Hematopoietic multipotent progenitor cell treated with erythropoietin and hydrocortisone succinate and interleukin-3 and kit ligand, for 4 days (in vitro differentiated cells): ENCODE measurements around the gene YDJC.
A peak's percentile ranks its signal among the peaks of the same experiment; 100 is the strongest.
"Not testable (repeated sequence)": the region's sequence is repeated elsewhere in the genome, so short reads cannot be mapped to it uniquely, and the experiment has no call there.

Experiments used
- DNase-seq: peaks from one replicate; pipeline ENCODE4 v3.0.0-alpha.2; 2015

YDJC gene

DNA sequence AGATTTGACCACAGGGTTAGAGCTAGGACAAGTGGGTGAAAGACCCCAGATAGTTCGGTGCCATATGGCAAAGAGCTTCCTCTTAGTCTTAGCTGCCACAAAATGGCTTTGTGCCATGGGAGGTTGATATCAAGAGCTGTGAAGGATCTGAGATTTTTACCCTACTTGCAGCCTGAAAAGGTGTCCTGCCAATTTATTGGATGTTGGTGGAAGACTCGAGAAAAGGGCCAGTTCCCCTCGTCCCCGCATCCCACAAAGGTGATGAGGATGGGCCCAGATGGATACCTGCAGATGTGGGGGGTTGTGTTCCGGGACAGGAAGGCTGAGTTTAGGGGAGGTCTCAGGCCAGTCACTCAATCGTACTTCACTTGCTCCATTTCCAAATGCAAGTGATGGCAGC lies 27.2 kb downstream of the YDJC start:
- no peak for DNase-seq

GRCh38 chr22:21599053-21599893 lies 30.5 kb downstream of the YDJC start:
- DNase-seq = no peak

- DNase-seq = no peak
Measured at GRCh38 chr22:21598302-21598701, 31.5 kb downstream of the YDJC start.

- DNase-seq = peak; percentile 35
Measured at GRCh38 chr22:21596356-21597135, 33.3 kb downstream of the YDJC start.

GRCh38 chr22:21594865-21595452 lies 34.9 kb downstream of the YDJC start:
- DNase-seq = no peak

DNA sequence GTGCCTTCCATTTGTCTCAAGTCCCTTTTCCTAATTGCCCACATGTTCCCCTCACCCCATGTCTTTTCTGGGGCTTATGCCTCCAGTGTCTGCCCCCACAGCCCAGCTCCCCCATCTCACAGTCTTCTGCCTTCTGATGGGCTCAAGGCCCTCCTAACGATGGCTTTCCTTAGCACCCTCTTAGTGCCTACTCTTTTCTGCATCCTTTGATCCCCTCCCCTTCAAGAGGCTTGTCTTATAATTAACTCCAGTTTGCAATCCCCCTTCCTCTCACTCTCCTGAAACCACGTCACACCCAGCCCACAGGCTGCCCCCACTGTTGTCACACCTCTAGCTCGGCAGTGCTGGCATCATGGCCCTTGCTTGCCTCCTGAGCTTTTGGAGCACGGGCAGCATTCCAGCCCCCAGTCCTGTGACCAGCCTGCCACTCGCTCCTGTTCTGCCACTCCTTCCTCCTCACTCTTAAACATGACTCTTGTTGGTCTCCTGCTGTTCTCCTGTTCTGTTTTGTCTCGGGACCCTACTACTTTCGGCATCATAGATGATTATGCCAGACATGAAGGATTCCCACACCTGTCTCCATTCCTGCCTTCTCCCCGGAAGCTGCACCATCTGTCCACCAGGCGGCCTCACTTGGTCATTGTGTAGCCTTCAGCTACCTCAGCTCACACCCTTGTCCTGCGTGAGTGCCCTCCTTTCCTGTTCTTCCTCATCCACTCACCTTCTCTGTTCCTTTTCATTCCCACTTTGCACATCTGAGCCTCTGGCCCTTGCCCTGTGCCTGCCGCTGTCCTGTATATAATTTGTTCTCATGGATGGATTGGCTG lies 36.2 kb downstream of the YDJC start:
- peak; percentile 21 for DNase-seq

DNA sequence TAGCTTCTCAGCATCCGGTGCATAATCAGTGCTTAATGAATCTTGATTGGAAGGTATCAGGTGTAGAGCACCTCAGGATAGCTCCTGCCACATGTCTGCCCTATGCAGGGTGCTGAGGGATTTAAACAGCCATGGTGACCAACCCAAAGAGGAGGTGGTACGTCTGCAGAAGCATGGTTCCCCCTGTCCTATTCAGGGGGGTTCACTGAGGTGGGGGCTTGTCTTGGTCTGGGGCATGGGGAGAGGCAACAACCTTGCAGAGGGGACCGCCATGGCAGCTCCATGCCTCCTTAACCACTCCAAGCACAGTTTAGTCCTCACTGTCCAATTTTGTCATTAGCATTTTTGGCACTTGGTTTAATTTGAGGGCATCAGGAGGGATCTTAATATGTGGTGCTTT lies 37.4 kb downstream of the YDJC start:
- no peak for DNase-seq

DNA sequence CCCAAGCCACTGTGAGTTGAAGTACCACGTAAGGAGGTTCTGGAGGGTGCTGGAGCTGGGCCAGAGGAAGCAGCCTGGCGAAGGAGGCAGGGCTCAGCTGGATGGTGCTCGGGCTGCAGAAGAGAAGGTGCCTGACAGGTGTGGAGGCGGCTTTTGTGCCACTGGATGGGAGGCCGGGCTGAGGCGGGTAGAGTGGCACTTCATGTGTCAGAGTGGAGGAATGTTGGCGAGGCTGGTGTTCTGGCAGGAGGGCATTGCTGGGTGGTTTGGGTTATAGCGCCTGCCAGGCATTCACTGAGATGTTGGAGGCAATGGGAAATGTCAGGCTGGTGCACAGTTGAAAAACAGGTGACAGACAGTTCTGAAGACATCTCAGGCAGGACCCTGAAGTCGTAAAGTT lies 38.1 kb downstream of the YDJC start:
- DNase-seq = no peak

DNA sequence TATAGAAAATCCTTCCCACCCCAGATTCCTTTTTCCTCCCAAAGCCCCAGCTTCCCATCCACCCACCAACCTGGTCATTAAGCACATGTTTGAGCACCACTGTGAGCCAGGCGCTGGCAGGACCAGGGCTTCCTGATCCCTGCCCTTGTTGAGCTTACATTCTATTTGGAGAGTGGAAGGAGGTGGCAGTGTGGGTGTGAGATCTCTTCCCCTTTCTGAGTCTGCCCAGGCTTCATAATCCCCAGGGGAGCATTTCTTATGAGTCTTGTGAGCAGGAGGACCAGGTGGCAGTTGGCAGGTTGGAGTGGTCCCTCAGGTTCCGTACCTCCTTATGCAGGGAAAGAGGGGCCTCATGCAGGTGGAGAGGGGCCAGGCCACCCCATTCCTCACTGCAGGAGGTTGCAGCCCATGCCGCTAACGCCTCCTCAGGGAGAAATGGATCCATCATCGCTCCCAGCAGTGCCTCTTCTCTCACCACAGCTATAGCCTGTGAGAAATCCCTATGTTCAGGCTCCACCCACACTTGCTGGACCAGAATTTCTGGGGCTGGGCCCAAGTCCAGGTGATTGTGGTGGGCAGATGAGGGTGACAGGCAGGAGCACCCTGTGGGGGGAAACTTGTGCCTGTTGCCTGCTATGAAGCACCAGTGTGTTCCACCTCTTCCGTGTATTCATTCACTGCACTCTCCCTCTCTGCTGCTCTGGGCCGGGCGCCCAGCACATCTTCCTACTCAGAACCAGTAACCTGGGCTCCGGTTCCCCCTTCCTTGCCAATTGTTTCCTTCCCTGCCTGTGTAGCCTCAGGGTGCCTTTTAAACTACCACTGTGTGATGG lies 38.8 kb downstream of the YDJC start:
- DNase-seq = no peak

DNA sequence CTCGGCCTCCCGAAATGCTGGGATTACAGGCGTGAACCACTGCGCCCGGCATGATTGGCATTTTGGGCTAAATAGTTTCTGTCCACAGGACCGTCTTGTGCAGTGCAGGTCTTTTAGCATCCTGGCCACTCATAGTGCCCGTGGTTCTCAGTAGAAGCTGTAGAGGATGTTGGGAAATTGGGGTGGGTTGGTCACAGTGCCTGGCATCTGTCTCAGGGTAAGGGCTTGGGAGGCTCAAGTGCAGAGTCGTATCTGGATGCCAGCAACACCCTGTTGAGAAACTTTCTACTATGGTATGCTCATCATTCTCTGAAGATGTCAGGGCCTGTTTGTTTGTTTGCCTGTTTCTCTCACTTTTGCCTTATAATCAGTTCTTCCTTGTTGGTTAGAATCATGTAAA lies 40.4 kb downstream of the YDJC start:
- peak; percentile 26 for DNase-seq

GRCh38 chr22:21587803-21588611 lies 41.8 kb downstream of the YDJC start:
- DNase-seq = peak; percentile 85

GRCh38 chr22:21585389-21585788 lies 44.4 kb downstream of the YDJC start:
- DNase-seq = no peak

DNA sequence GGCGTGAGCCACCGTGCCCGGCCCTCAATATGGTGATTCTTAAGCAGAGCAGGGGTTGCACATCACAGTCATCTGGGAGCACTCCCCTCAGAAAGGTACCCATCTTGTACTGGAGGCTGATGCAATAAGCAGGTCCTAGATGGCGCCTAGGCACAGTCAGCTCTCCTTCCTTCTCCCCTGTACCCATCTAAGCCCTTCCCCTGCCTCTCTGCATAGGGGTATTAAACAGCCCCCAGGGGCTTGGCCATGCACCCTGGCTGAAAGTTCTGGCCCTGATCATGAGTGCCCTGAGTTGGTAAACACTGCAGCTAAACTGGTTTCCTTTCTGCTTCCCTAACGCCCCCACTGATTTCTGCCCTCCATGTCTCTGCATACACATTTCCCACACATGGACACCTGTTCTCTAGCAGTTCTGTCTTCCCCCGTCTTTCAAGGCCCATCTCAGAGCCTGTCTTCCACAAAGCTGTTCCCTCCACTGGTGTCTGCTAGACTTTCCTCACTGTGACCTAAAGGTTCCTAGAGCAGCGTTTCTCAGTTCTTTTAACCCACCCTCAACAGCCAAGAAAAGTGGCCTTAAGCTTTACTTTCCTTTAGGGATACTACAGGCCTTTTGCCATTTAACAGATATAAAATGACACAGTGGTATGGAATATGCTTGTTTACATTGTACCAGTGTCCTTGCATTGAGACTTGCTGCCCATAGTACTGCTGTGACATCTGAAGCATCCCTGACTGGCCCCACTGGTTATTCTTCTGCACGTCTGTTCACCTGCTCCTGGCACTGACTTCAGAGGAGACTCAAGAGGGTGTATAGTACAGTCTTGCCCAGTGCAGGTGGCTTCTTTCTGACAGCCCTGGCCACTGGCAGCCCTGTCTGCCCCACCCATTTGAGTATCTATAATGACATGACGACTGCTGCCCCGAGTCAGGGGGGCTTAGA lies 46.8 kb downstream of the YDJC start:
- DNase-seq = no peak

GRCh38 chr22:21581009-21581713 lies 48.7 kb downstream of the YDJC start:
- DNase-seq = not testable (repeated sequence)

GRCh38 chr22:21580623-21581007 lies 49.2 kb downstream of the YDJC start:
- not testable (repeated sequence) for DNase-seq

DNA sequence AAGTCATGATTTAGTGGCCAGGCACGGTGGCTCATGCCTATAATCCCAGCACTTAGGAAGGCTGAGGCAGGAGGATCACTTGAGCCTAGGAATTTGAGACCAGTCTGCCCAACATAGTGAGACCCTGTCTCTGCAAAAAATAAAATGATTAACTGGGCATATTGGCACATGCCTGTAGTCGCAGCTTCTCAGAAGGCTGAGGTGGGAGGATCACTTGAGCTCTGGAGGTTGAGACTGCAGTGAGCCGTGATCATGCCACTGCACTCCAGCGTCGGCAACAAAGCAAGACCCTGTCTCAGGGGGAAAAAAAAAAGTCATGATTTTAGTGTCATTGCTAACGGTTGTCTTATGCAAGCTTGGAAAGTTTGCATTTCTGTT lies 50.4 kb downstream of the YDJC start:
- no peak for DNase-seq
